GM12872 (cell line): ENCODE results near the gene CEP63.

Experiments
- CTCF ChIP-seq: IDR thresholded peaks from 3 replicates; pipeline ENCODE4 v1.5.1; 2011; ENCODE audit warnings: low read depth, mild to moderate bottlenecking, low read length, moderate library complexity; ENCODE audit not compliant: insufficient read depth

The CEP63 gene

GRCh38 chr3:134552784-134553183 lies 66.9 kb downstream of the CEP63 start:
- no peak for TF ChIP-seq CTCF

GRCh38 chr3:134559591-134559990 lies 73.7 kb downstream of the CEP63 start:
- no peak for TF ChIP-seq CTCF

GRCh38 chr3:134562055-134562454 lies 76.2 kb downstream of the CEP63 start:
- TF ChIP-seq CTCF, result no peak

GRCh38 chr3:134563601-134564000 lies 77.7 kb downstream of the CEP63 start:
- TF ChIP-seq CTCF, result no peak

- no peak for TF ChIP-seq CTCF
Measured at GRCh38 chr3:134564991-134565390, 79.1 kb downstream of the CEP63 start.

- no peak for TF ChIP-seq CTCF
Measured at GRCh38 chr3:134567605-134568004, 81.7 kb downstream of the CEP63 start.

- no peak for TF ChIP-seq CTCF
Measured at GRCh38 chr3:134568790-134569189, 82.9 kb downstream of the CEP63 start.

- TF ChIP-seq CTCF, result no peak
Measured at GRCh38 chr3:134576426-134576825, 90.6 kb downstream of the CEP63 start.
